ENCODE results near the gene SRMS.
A peak's percentile ranks its signal among the peaks of the same experiment; 100 is the strongest.
"Not testable (repeated sequence)": the region's sequence is repeated elsewhere in the genome, so short reads cannot be mapped to it uniquely, and the experiment has no call there.

The SRMS gene

DNA sequence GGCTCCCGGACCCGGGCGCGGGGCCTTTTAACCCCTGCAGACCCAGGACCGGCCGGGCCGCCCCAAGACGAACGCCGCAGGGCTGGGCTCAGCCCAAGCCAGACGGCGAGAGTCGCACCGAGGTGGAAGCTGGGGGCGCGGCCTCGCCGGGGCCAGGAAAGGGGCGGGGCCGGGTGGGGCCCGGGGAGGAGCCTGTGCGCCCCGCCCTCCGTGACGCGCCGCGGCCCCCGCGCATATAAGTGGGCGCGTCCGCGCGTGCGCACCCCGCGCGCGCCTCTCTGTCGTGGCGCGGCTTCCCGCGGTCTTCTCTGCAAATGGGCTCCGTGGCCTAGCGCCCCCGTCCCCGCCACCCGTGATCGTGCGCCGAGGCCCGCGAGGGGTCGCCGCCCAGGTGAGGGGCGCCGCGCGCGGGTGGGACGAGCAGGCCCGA lies 27.0 kb downstream of the SRMS start, which contains the start of gene PPDPF:
PPDPF (plus strand) TSS at position 262 of the 430 bp plus-strand sequence. CDS start 544 bp downstream, outside the sequence.
- peak; percentile 74 to 82 (median 80) for DNase-seq

DNA sequence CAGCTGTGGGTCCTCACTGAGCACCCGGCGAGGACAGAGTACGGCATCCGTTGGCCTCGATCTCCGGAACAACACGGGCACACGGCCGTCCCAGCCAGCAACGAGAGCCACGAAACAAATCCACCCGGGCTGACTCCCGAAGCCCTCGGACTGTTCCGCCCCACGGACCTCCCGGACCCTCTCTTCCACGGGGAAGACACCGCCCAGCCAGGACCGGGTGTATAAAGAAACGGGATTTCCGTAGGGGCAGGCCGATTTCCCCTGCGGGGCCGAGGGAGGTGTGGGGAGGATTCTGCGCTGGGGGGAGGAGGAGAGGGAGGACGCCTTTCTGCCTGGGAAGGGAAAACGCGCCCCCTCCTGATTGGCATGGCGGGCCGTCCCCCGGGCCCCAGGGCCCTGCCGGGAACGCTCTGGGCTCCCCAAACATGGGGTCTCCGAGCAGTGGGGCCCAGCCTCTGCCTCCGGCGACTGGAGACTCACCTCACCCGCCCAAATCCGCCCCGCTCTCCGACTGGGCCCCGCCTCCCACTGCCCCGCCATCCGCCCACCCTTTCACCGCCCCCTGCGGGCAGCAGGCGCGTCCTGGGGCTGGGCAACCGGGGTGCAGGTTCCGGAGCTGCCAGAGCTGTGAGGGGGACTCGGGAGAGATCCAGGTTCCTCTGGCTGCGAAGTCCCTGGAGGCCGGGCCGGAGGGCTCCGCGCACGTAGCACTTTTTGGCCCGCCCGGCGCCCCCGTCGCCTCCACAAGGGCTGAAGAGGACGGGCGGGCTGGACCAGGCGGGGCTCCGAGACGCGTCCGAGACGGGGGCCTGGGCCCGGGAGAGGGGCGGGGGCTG lies 27.7 kb downstream of the SRMS start:
- peak; percentile 39 to 67 (median 54) for DNase-seq

DNA sequence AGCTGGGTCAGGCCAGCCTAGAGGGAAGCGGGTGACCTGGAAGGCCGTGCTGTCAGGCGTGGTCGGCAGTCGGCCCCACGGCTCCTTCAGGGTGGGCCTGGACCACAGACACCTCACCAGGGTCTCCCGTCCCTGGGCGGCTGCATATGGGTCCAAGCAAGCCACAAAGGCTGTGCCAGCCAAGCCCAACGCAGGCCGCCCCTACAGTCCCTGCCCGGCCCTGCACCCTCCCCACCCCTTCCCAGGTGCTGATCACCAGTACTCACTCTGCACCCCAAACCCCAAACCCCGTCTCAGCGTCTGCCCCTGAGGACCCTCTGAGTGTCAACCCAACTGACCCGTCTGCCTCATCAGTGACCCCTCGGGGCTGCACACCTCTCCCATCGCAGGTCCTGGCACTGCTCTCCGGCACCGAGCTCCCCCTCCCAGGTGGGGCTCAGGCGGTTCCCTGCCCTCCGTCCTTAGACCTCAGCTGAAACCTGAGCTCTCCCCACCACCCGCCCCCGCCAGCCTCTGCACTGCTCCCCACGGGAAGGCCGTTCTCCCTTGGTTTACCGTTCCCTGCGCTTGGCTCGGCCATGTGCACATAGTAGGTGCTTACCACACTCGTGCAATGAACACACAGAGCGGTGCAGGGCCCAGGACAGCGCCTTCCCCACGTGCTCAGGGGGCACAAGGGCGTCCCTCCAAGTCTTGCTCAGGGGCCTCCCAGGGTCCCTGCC lies 28.4 kb downstream of the SRMS start:
- DNase-seq: no peak

DNA sequence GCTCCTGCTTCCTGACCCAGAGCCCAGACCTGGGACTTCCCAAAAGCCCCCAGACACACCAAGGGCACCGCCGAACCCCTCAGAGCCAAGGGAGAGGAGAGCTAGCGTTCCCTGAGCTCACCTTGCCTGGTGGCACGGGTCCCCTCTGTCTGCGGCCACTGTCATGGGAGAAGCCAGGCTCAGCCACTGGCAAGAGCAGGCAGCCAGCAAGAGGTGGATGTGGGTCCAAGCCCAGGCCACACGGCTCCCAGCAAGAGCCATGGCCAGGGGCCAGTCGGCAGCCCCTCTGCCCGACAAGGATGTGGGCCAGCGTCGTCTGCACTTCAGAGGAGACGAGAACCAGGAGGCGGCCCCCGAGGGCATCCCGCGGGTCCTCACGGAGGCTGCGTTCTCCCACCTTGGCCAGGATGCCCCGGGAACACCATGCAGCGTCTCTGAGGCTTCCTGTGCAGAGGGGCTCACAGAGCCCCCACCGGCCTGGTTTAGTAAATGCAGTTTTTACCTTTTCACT lies 29.1 kb downstream of the SRMS start:
- DNase-seq: no peak

DNA sequence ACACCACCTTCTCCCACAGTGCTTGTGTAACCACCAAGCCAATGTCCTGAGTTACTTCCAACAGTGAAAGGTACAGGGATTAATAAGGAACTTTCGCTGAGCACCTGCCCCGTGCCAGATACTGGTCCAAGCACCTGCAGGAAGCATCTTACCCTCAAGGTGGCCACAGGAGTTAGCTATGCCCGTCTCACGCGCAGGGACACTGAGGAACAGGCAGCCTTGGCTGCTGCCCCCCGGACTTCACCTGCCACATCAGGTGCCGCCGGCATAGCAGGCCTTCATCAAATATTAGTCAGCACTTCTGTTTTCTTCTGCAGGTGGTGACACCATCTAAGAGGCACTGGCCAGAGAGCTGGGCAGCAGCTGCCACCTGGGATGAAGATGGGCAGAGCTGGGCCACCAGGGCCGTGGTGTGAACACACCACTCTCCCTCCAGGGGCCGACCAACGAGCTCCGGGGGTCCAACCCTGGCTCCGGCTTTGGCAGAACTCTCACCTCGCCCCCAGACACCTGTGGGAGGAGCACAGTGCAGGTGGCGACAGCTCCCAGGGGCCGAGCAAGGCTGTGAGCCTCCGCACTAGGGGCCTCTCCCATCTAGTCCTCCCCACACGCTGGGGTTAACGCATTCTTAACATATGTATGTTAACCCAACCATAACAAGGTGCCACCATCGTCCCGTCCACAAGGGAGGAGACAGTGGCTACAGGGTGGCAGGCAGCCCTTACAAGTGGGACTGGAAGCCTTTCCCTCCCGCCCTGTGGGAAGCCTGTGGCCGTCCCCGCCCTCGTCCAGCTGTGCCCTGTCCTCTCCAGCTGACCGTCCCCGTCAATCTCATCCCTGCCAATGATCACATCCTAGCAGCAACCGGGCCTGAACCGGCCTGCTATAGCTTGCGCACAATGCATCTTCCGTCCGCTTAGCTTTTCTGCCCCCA lies 29.9 kb downstream of the SRMS start:
- no peak for DNase-seq

DNA sequence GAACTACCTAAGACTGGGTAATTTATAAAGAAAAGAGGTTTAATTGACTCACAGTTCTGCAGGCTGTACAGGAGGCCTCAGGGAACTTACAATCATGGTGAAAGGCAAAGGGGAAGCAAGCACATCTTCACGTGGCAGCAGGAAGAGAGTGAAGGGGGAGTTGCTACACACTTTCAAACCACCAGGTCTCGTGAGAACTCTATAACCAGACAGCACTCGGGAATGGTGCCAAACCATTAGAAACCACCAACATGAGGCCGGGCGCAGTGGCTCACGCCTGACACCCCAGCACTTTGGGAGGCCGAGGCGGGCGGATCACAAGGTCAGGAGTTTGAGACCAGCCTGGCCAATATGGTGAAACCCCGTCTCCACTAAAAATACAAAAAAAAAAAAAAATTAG lies 33.0 kb downstream of the SRMS start:
- DNase-seq: not testable (repeated sequence)

DNA sequence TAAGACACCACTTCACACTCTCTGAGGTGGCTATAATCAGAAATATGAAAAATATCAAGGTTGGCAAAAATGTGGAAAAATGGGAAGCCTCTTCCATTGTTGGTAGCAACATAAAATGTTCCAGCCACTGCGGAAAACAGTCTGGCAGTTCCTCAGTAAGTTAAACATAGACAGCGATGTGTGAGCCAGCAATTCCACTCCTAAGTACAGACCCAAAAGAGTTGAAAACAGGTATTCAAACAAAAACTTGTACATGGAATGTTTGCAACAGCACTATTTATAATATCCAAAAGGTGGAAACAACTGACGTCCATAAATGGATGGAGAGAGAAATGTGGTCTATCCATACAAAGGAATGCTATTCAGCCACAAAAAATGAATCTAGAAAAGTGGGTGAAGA lies 34.3 kb downstream of the SRMS start:
- no peak for DNase-seq

DNA sequence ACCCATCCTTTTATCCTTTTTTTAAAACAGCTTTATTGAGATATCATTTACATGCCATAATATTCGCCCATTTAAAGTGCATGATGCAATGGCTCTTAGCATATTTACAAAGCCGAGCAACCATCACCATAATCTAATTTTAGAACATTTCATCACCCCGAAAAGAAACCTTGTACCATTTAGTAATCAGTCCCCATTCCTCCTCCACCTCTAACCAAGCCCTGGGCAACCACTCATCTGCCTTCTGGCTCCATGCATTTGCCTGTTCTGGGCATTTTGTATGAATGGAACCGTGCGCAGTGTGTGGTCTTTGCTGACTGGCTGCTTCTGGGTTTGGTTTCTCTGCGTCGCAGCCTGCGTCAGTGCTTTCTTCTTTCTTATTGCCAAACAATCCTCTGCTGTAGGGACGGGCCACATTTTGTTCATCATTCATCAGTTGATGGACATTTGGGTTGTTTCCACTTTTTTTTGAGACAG lies 38.4 kb downstream of the SRMS start:
- no peak for DNase-seq

DNA sequence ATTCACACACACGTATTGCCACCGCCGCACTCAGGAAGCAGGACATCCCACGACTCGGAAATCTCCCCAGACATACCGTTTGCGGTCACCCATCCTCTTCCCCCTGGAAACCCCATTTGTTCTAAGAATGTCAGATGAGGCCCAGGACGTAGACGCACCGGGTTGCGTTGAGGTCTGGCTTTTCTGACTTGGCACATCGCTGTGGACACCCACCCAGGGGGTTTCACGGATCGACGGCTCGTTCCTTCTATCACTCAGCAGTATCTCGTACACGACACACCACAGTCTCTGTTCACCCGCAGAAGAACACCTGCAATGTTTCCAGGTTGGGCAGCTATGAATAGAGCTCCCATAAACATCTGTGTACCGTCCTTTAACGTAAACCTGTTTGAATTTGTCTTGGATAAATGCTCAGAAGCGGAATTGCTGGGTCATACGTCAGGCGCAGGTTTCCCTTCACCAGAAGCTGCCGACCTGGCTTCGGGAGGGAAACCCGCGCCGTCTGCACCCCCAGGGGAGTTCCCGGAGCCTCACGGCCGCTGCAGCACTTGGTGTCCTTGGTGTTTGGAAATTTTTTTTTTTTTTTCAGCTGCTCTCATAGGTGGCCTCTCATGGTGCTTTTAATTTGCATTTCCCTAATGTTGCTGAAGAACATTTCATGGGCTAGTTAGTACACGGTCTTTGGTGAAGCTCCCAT lies 39.3 kb downstream of the SRMS start:
- DNase-seq: no peak

DNA sequence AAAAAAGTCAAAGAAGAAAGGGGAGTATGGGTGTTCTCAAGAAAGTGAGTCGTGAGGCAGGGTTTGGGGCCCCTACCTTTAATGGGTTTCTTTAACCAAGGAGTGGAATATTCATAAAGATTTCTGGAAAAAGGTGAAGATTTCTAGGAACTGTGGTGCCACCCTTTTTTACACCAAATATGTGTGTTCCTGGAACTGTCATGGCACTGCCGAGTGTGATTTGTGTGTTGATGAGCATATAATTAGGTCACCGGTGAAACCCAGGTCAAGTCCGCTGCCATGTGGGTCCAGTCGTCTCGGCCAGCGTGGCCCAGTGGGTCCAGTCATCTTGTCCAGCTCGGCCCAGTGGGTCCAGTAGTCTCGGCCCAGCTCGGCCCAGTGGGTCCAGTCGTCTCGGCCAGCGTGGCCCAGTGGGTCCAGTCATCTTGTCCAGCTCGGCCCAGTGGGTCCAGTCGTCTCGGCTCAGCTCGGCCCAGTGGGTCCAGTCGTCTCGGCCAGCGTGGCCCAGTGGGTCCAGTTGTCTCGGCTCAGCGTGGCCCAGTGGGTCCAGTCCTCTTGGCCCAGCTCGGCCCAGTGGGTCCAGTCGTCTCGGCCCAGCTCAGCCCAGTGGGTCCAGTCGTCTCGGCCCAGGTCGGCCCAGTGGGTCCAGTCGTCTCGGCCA lies 40.3 kb downstream of the SRMS start:
- DNase-seq: no peak

DNA sequence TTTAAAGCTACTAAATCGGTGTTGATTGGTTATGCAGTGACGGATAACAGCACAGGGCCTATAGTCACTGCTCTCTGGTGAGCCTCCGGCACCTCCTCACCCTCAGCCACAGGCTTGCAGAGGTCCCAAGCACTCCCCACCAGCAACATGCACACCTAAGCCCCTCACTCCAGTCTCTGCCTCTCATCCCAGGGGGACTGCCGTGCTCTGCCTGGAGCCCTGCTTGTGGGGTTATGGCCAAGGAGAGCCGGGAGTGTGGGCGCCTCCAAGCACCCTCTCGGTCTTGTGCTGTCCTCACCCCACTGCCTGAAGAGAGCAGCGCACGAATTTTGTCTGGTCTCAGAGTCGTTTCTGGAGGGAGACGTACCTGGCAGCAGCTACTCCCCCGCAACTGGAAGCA lies 41.8 kb downstream of the SRMS start:
- no peak for DNase-seq

DNA sequence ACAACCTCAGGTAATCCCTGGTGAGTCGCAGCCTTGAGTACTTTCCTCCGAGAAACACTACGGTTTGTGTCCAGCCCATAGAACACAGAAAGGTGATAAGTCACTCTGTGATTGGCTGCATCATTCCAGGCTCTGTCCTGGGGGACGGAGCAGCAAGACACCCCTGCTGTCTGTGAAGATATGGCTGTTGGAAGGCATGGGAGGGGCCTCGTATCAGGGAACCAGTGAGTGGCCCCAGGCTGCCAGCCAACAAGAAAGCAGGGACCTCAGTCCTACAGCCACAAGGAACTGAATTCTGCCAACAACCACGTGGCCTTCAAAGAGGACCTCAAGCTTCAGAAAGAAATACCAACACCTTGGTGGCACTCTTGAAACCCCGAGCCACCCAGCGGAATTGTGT lies 42.3 kb downstream of the SRMS start:
- DNase-seq: no peak

DNA sequence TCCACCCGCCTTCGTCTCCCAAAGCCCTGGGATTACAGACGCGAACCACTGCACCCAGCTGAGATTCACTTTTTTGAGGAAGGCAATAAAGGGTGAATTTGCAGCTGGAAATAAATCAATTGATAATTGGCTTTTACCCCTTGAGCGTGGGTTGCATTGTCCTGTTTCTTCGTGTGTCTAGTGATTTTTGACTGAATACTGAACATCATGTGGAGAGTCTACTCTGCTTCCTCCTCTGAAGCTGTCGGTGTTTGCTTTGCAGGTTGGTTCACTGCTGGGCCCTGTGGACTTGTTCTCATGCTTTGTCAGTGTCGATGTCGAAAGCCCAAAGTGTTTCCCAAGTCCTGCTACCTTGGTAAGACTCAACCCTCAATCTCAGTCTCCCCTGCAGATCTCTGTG lies 42.9 kb downstream of the SRMS start:
- no peak for DNase-seq

DNA sequence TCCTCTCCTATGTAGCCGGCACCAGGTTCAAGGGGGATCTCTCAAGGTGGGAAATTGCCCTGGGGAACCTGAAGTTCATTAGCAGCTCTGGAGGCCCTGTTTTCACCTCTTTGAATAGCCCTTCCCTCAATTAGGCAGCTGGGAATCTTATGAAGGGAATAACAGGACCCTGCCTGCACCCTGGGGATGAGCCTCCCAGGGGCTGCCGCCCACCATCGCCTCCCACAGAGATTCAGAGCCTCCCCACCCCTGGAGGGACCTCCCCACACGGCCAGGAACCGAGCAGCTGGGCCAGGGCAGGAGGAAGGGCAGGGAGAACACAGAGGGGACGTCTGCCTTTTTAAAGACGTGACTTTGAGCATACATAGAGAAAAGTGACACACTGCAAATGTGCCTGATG lies 44.0 kb downstream of the SRMS start:
- no peak for DNase-seq

DNA sequence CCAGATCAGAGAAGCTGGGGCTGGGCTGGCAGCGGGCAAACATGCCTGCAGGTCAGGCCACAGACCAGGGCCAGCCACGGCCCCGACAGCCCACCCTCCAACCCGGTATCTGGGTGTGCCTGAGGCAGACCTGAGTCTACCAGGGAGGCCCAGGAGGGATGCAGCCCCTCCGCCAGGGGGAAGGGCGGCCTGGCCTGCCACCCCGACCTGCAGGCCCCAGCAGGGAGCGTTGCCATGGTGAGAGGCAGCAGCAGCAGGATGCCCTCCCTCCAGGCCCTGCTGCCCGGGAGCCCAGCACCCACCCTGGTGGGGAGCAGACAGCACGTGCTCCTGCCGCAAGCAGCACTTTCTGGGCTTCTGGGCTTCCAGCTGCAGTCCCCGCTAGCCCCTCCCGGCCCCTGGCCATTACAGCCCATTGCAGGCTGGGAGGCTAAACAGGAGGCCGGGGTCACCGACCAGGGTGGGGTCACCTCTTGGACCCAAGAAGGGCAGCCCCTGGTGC lies 44.8 kb downstream of the SRMS start:
- DNase-seq: no peak

DNA sequence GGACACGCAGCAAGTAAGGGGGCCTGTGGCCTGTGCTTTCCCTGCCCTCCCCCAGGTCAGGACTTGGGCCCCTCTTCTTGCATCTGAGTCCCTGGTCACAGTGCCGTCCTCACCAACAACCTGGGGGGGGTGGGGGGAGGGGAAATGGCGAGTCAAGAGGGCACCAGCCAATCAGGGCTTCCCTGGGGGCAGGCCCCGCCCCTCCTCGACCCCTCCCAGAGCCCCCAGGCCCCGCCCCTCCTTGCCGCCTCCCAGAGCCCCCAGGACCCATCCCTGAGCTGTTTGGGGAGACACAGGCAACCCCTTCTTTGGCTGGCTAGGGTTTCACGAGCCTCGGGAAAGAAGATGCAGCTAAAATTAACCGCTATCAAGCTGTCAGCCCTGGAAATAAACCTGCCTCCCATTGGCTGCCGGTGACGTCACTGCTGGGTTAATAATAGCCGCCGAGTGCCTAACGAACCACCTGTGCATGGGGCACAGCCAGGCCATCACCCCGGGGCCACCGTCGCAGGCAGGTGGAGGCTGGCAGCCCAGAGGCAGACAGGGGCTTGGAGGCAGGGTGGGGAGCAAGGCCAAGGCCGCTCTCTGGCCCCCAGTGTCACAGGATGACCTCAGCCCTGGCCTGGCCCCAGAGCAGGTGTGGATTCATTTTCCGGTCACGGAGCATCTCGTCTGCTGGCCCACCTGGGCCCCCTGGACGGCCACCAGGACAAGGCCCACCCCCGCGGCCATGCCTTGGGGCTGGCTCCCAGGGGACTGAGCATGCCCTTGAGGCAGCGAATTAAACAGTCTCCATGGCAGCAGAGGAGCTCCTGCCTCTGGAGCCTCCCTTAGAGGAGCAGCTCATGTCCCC lies 45.5 kb downstream of the SRMS start:
- no peak for DNase-seq

DNA sequence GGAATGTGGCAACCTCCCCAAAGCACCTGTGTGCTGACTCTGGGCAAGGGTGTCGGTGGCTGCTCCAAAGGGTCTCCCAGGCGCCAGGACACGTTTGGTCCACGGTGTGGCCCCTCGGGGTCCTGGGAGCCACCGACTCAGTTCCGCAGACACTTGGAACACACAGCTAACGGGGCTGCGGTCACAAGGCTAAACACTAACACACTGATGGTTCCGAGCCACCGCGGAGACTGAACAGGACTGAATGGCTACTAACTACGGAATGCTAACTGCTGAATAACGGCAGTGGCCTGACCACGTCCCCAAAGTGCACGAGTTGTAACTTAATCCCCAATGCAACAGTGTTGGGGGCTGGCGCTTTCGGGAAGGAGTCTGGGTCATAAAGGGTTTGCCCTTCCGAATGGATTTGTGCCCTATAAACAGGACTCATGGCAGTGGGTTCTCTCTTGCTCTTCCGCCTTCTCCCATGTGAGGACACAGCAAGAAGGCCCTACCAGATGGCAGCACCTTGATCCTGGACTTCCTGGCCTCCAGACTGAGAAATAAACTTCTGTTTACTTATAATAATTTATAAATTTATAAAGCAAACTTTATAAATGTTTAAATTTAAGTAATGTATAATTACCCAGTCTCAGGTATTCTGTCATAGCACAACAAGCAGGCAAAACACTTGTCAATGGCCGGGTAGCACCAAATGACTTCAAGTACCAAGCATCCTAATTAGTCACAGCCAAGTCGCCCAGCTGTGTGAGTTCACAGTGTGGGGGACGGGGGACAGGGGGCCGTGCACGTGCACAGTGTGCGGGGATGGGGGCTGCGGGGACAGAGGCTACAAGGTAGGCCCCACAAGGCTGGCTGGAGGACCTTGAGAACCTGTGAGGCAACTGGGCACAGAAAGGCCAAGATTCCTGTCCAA lies 46.4 kb downstream of the SRMS start:
- DNase-seq: no peak

DNA sequence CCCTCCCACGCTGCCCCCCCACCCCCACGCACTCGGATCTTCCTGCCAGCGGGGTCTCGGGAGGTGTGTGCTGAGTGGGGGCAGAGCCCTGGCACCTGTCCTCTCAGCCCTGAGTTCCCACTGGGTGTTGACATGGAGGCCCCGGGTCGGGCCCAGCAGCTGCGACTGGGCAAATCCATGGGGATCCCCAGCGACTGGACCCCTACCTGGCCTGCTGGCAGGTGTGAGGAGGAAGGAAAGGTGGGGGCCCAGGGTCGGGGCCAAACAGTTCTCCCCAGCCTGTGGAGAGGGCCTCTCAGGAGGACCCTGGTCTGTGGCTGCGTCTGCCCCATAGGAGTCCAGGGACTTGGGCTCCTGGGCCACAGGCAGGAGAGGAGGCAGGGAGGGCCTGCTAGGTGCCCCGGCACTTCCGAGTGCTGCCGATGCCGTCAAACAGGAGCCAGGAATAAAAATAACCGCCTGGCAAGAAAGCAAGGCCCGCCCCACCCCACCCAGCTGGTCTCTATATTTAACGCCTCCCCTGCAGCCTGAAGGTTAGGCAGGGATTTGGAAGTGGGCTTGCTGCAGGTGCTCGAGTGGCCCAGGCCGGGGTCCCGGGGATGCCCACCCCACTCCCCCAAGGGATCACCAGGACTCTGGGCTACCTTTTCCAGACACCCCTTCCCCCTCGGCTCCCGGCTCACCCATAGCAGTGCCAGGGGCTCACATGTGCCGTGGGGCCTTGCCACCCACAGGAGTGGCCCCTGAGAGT lies 47.2 kb downstream of the SRMS start:
- no peak for DNase-seq

Data from T-helper 2 cell (primary cell).